B cell (primary cell): Measurements from ENCODE around the gene KPNB1. TPM values are rescaled to one million over a fixed set of nuclear protein-coding genes. Genes with fewer than 3 reads are reported as not detected.

Experiments
- ATAC-seq: fragments of 200-7000 bp; cut with Tn5 transposase; one replicate; pipeline ENCODE4 v1.10.0; 2021; ENCODE audit warnings: low read depth, mild to moderate bottlenecking, moderate number of reproducible peaks, moderate library complexity
- CTCF ChIA-PET: fragments of 350-600 bp; sonication (Branson Sonifier 250); formaldehyde crosslinking; loops from one replicate; lab custom pipeline; 2021; ENCODE audit warnings: antibody characterized with exemption, inconsistent platforms; lab: Charles Lee
- POLR2A ChIA-PET: fragments of 350-600 bp; sonication (Branson Sonifier 250); formaldehyde crosslinking; loops from one replicate; lab custom pipeline; 2021; ENCODE audit warnings: antibody characterized with exemption; lab: Charles Lee
- DNase-seq: peaks from one replicate; pipeline ENCODE4 v3.0.0; 2013
- H2AFZ ChIP-seq: 2 replicates; pipeline ENCODE4 v1.6.1; 2012; ENCODE audit warnings: mild to moderate bottlenecking, low read depth, low read length; ENCODE audit not compliant: insufficient read depth, poor library complexity, severe bottlenecking
- H3K27ac ChIP-seq, 2 donors: 1 replicate in 1 of 2; 2 replicates in 1 of 2; pipeline ENCODE4 v1.5.1; 2012 to 2013; ENCODE audit warnings: low read length in 2 of 2, mild to moderate bottlenecking in 2 of 2, moderate library complexity in 1 of 2
- H3K27me3 ChIP-seq, 4 experiments: fragments of 200-600 bp in 1 of 4; sonication (generic) in 1 of 4; replicated peaks in 1 of 4; 1 replicate in 2 of 4; 2 replicates in 2 of 4; pipeline versions ENCODE4 v1.6.1 to v1.7.0; 2013 to 2016; ENCODE audit warnings: low read length in 3 of 4, mild to moderate bottlenecking in 2 of 4, mixed read lengths in 1 of 4, moderate library complexity in 1 of 4; ENCODE audit not compliant: insufficient read depth in 4 of 4, control insufficient read depth in 3 of 4; ENCODE audit errors: control extremely low read depth in 1 of 4
- H3K36me3 ChIP-seq, 2 experiments: replicated peaks in 1 of 2; 1 replicate in 1 of 2; 2 replicates in 1 of 2; pipeline versions ENCODE4 v1.6.1 to v1.7.1; 2013; ENCODE audit warnings: low read length in 1 of 2; ENCODE audit not compliant: insufficient read depth in 2 of 2, control insufficient read depth in 1 of 2; ENCODE audit errors: control extremely low read depth in 1 of 2, extremely low read depth in 1 of 2
- H3K4me1 ChIP-seq, 2 donors: fragments of 200-600 bp in 1 of 2; sonication (generic) in 1 of 2; 1 replicate in 1 of 2; 2 replicates in 1 of 2; pipeline versions ENCODE4 v1.5.1 to v1.6.1; 2013 to 2017; ENCODE audit warnings: low read length in 2 of 2; ENCODE audit not compliant: control insufficient read depth in 2 of 2, insufficient read depth in 2 of 2
- H3K4me2 ChIP-seq: replicated peaks from 2 replicates; pipeline ENCODE3; 2012; ENCODE audit warnings: mild to moderate bottlenecking, low read depth, low read length; ENCODE audit not compliant: poor library complexity, severe bottlenecking
- H3K4me3 ChIP-seq, 5 experiments: fragments of 200-600 bp in 1 of 5; sonication (generic) in 1 of 5; 1 replicate in 3 of 5; 2 replicates in 2 of 5; pipeline versions ENCODE4 v1.5.1 to v1.7.0; 2011 to 2016; ENCODE audit warnings: low read length in 4 of 5, mild to moderate bottlenecking in 4 of 5, low read depth in 2 of 5, control low read depth in 1 of 5, moderate library complexity in 1 of 5; ENCODE audit not compliant: insufficient read depth in 1 of 5; ENCODE audit errors: control extremely low read depth in 1 of 5, extremely low read depth in 1 of 5
- H3K79me2 ChIP-seq: fragments of 200-600 bp; sonication (generic); one replicate; pipeline ENCODE4 v1.6.0; 2016; ENCODE audit warnings: low read length; ENCODE audit not compliant: control insufficient read depth, insufficient read depth
- H3K9ac ChIP-seq: fragments of 200-600 bp; sonication (generic); 2 replicates; pipeline ENCODE4 v1.6.1; 2017; ENCODE audit warnings: mild to moderate bottlenecking, low read length, moderate library complexity
- H3K9me3 ChIP-seq, 3 donors: one replicate each; pipeline versions ENCODE4 v1.6.1 to v1.7.1; 2013; ENCODE audit warnings: low read length in 2 of 3; ENCODE audit not compliant: control insufficient read depth in 2 of 3, insufficient read depth in 1 of 3; ENCODE audit errors: control extremely low read depth in 1 of 3
- H4K20me1 ChIP-seq: 2 replicates; pipeline ENCODE4 v1.6.0; 2012; ENCODE audit warnings: mild to moderate bottlenecking, low read length; ENCODE audit not compliant: insufficient read depth, control insufficient read depth, poor library complexity, severe bottlenecking
- H3K27ac Mint-ChIP-seq: one replicate; pipeline ENCODE4 v1.8.0; 2021; ENCODE audit warnings: mixed read lengths
- H3K27me3 Mint-ChIP-seq: one replicate; pipeline ENCODE4 v1.8.0; 2021; ENCODE audit warnings: mixed read lengths
- H3K4me1 Mint-ChIP-seq: one replicate; pipeline ENCODE4 v1.8.0; 2021; ENCODE audit warnings: mixed read lengths
- H3K4me3 Mint-ChIP-seq: one replicate; pipeline ENCODE4 v1.8.0; 2021; ENCODE audit warnings: mixed read lengths
- H3K9me3 Mint-ChIP-seq: one replicate; pipeline ENCODE4 v1.8.0; 2022; ENCODE audit warnings: mixed read lengths; ENCODE audit not compliant: insufficient read depth
- CTCF ChIP-seq: fragments of 200-600 bp; IDR thresholded peaks from one replicate; pipeline ENCODE4 v1.8.0; 2022; ENCODE audit warnings: antibody characterized with exemption, mild to moderate bottlenecking
- EZH2 ChIP-seq: IDR thresholded peaks from 2 replicates; pipeline ENCODE4 v1.6.1; 2012; ENCODE audit warnings: borderline replicate concordance, low read depth, mild to moderate bottlenecking, moderate library complexity, low read length; ENCODE audit not compliant: insufficient read depth, poor library complexity, severe bottlenecking
- WGBS: methylation state at CpG from one replicate; pipeline ENCODE4 v1.1.5; 2013; ENCODE audit warnings: missing lambda C conversion rate; ENCODE audit not compliant: insufficient coverage; 5-methylcytosine and 5-hydroxymethylcytosine counted together
- intact Hi-C: fragments of 100-400 bp; cut with micrococcal nuclease; formaldehyde crosslinking; loops from one replicate; pipeline ENCODE4 v1.10.0; 2022
- polyA plus RNA-seq: library from polyadenylated mRNA; depleted of rRNA; stranded (reverse); fragments of >200 nt; gene quantifications from 2 replicates; pipeline ENCODE4 v1.2.3, GENCODE V29; 2012
- total RNA-seq, 2 donors: library from RNA; stranded (reverse); fragments of 120-200 nt in 1 of 2; gene quantifications; 1 replicate in 1 of 2; 2 replicates in 1 of 2; pipeline versions ENCODE4 v1.2.3 to v1.2.4, GENCODE V29; 2013 to 2022

KPNB1 gene
- total and polyA plus RNA-seq, 2 donors (not counting 1 experiment from before 2014, with no cell fraction given): 60.6 to 278 TPM

DNA sequence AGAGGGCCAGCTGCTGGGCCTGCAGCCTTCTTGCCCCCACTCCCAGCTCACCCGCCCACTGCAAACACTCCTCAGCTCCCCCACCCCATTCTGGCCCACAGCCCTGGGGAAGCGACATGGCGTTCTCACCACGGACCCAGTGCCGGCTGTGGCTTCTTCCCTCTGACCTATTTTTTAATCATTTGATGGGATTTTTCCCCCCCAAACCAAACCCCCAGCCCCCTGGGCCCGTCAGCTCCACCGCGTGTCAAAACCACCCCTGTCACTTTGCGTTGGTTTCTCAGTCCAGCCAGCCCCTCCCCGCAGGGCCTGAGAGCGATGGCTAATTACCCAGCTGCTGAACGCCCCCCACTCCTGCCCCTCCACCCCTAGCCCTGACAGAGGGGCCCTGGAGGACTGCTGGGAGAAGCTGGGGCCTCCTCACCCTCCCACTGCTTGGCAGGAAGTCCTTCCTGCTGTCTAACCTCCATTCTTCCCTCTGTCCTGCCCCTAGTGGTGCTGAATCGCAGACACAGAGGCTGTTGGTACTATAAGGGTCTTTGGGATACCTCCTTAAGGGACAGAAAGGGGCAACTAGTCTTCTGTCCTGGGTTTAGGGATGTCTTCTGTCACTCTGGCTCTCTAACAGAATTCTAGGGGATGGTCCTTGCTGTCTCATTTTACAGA lies 75.9 kb downstream of the KPNB1 start:
- no peak overlapping the region for H3K4me3 ChIP-seq
- H3K4me1 Mint-ChIP-seq: peaks cover 13% of the 10 kb centered on the region
- H2AFZ ChIP-seq: no peak overlapping the region
- ATAC-seq: no peak
- peaks cover 0 to 31% (median 11%) of the 10 kb centered on the region in 4 experiments for H3K27me3 ChIP-seq
- no peak overlapping the region for H3K27ac ChIP-seq
- peaks cover 34% of the 10 kb centered on the region for H3K27me3 Mint-ChIP-seq
- intact Hi-C loops: no loop called here
- ChIA-PET CTCF (interaction anchor here (1.1 kb wide), 1 partner anchor 18 kb away, joined by 4 read pairs; no protein-coding TSS in a partner anchor), POLR2A (no interaction called here)
- H4K20me1 ChIP-seq: no peaks in the 10 kb centered on the region
- no peak overlapping the region for H3K4me2 ChIP-seq
- no peak overlapping the region for H3K4me3 Mint-ChIP-seq
- no peak overlapping the region for H3K27ac Mint-ChIP-seq
- H3K9ac ChIP-seq: no peak overlapping the region
- no peak for DNase-seq
- H3K36me3 ChIP-seq: no peaks in the 10 kb centered on the region
- no peaks in the 10 kb centered on the region for H3K9me3 Mint-ChIP-seq
- TF ChIP-seq EZH2: no peak
- no peak for TF ChIP-seq CTCF
- 85% methylated on average over 11 of the region's 13 CpGs for WGBS
- no peaks in the 10 kb centered on the region for H3K9me3 ChIP-seq
- no peaks in the 10 kb centered on the region for H3K79me2 ChIP-seq
- peaks cover 14 to 19% of the 10 kb centered on the region in 2 donors for H3K4me1 ChIP-seq
